CD4-positive, alpha-beta T cell (primary cell): ENCODE results near the gene ASPHD2. TPM values are rescaled to one million over a fixed set of nuclear protein-coding genes. Genes with fewer than 3 reads are reported as not detected.

ENCODE experiments used
- ATAC-seq: fragments of 200-7000 bp; cut with Tn5 transposase; one replicate; pipeline ENCODE4 v1.10.0; 2022; ENCODE audit warnings: mild to moderate bottlenecking; ENCODE audit not compliant: poor library complexity
- CTCF ChIA-PET: fragments of 350-600 bp; sonication (Branson Sonifier 250); formaldehyde crosslinking; loops from one replicate; lab custom pipeline; 2021; ENCODE audit warnings: antibody characterized with exemption, inconsistent platforms; lab: Charles Lee
- POLR2A ChIA-PET: fragments of 350-600 bp; sonication (Branson Sonifier 250); formaldehyde crosslinking; loops from one replicate; lab custom pipeline; 2021; ENCODE audit warnings: antibody characterized with exemption, inconsistent platforms; lab: Charles Lee
- DNase-seq, 14 experiments: peaks; one replicate each; pipeline ENCODE4 v3.0.0-alpha.2; 2013 to 2020; ENCODE audit warnings: mixed read lengths in 2 of 14
- H3K27ac ChIP-seq, 2 donors: one replicate each; pipeline versions ENCODE4 v1.5.1 to v1.7.0; 2013; ENCODE audit warnings: low read length in 2 of 2, low read depth in 1 of 2, mild to moderate bottlenecking in 1 of 2
- H3K27me3 ChIP-seq, 2 experiments: 1 replicate in 1 of 2; 2 replicates in 1 of 2; pipeline versions ENCODE4 v1.6.1 to v1.7.0; 2013; ENCODE audit warnings: low read length in 2 of 2, control low read depth in 1 of 2, mild to moderate bottlenecking in 1 of 2, moderate library complexity in 1 of 2; ENCODE audit not compliant: insufficient read depth in 2 of 2, control insufficient read depth in 1 of 2
- H3K36me3 ChIP-seq: one replicate; pipeline ENCODE4 v1.6.1; 2013; ENCODE audit warnings: low read length, control low read depth; ENCODE audit not compliant: insufficient read depth
- H3K4me1 ChIP-seq: one replicate; pipeline ENCODE4 v1.6.1; 2013; ENCODE audit warnings: low read length, control low read depth; ENCODE audit not compliant: insufficient read depth
- H3K4me3 ChIP-seq: one replicate; pipeline ENCODE4 v1.5.1; 2013; ENCODE audit warnings: mild to moderate bottlenecking, low read length, moderate library complexity
- H3K9me3 ChIP-seq, 2 experiments: 1 replicate in 1 of 2; 2 replicates in 1 of 2; pipeline versions ENCODE4 v1.6.1 to v1.7.0; 2013; ENCODE audit warnings: low read length in 2 of 2, mild to moderate bottlenecking in 2 of 2, control low read depth in 1 of 2, moderate library complexity in 1 of 2; ENCODE audit not compliant: control insufficient read depth in 1 of 2, insufficient read depth in 1 of 2
- H3K27ac Mint-ChIP-seq: one replicate; pipeline ENCODE4 v1.8.0; 2020; ENCODE audit warnings: mixed read lengths
- H3K27me3 Mint-ChIP-seq: one replicate; pipeline ENCODE4 v1.8.0; 2021; ENCODE audit warnings: mixed read lengths
- H3K36me3 Mint-ChIP-seq: one replicate; pipeline ENCODE4 v1.8.0; 2021; ENCODE audit warnings: low read depth, mixed read lengths
- H3K4me1 Mint-ChIP-seq: one replicate; pipeline ENCODE4 v1.8.0; 2021; ENCODE audit warnings: low read depth, mixed read lengths
- H3K4me3 Mint-ChIP-seq: one replicate; pipeline ENCODE4 v1.8.0; 2020; ENCODE audit warnings: mild to moderate bottlenecking, mixed read lengths
- H3K9me3 Mint-ChIP-seq: one replicate; pipeline ENCODE4 v1.8.0; 2020; ENCODE audit warnings: mixed read lengths
- CTCF ChIP-seq: fragments of 200-600 bp; IDR thresholded peaks from one replicate; pipeline ENCODE4 v1.8.0; 2022; ENCODE audit warnings: antibody characterized with exemption, mild to moderate bottlenecking
- intact Hi-C, 2 experiments: fragments of 100-400 bp; cut with DNase I in 1 of 2; cut with micrococcal nuclease in 1 of 2; formaldehyde crosslinking; loops; one replicate each; pipeline versions ENCODE4 v1.15.1 to v1.9.0; 2023 to 2025; cut with DNase I, micrococcal nuclease
- total RNA-seq, 174 experiments: library from RNA in 2 of 174; stranded (reverse) in 2 of 174; gene quantifications; one replicate each; pipeline ENCODE4 v1.2.3 and lab custom pipeline; 2021 to 2026

ASPHD2 gene
- total RNA-seq, 2 experiments from 2014 or later, result 0.70 to 0.85 TPM

- ChIA-PET CTCF (interaction anchor here (1.0 kb wide), 1 partner anchor 22 kb away, joined by 3 read pairs; no protein-coding TSS in a partner anchor), POLR2A (interaction anchor here (4.1 kb wide), 1 partner anchor 191 kb away, joined by 71 read pairs; no protein-coding TSS in a partner anchor)
- no peak for DNase-seq
- no peaks in the 10 kb centered on the region for H3K9me3 ChIP-seq
- no peaks in the 10 kb centered on the region for H3K27me3 ChIP-seq
- no peak for TF ChIP-seq CTCF
- H3K9me3 Mint-ChIP-seq, result no peaks in the 10 kb centered on the region
- H3K36me3 Mint-ChIP-seq, result peaks cover 52% of the 10 kb centered on the region
- H3K4me1 ChIP-seq, result peaks cover 59% of the 10 kb centered on the region
- H3K4me3 ChIP-seq, result no peak overlapping the region
- no peak overlapping the region for H3K27ac ChIP-seq
- no peaks in the 10 kb centered on the region for H3K27me3 Mint-ChIP-seq
- peak overlapping the region; percentile 97 for H3K4me3 Mint-ChIP-seq
- ATAC-seq, result no peak
- peaks cover 87% of the 10 kb centered on the region for H3K4me1 Mint-ChIP-seq
- peak overlapping the region; percentile 94 for H3K27ac Mint-ChIP-seq
- H3K36me3 ChIP-seq, result peaks cover 10% of the 10 kb centered on the region
- intact Hi-C loops, result loop anchor here (2.0 to 5.0 kb wide), 4 partner anchors 51 to 1436 kb away; partner anchors contain the start of genes PITPNB (in 1 of the 2) and TPST2 (in 1 of the 2)
These were observed 52.6 kb downstream of the ASPHD2 start for GRCh38 chr22:26481694-26482093.

GRCh38 chr22:26482161-26482560 lies 53.1 kb downstream of the ASPHD2 start:
- CTCF ChIA-PET, result interaction anchor here (1.0 kb wide), 1 partner anchor 21 kb away, joined by 3 read pairs; no protein-coding TSS in a partner anchor
- Mint-ChIP-seq H3K9me3 (no peaks in the 10 kb centered on the region), H3K4me3 (peak overlapping the region; percentile 97), H3K4me1 (peaks cover 84% of the 10 kb centered on the region), H3K36me3 (peaks cover 47% of the 10 kb centered on the region), H3K27me3 (no peaks in the 10 kb centered on the region), H3K27ac (peak overlapping the region; percentile 94)
- intact Hi-C loops, result loop anchor here (2.0 to 5.0 kb wide), 3 partner anchors 51 to 1435 kb away; partner anchors contain the start of genes PITPNB (in 1 of the 2) and TPST2 (in 1 of the 2)
- Histone ChIP-seq H3K9me3 (no peaks in the 10 kb centered on the region), H3K27me3 (no peaks in the 10 kb centered on the region), H3K36me3 (peaks cover 6% of the 10 kb centered on the region), H3K27ac (no peak overlapping the region), H3K4me3 (no peak overlapping the region), H3K4me1 (peaks cover 59% of the 10 kb centered on the region)
- ATAC-seq (no peak), DNase-seq (no peak)
- POLR2A ChIA-PET, result interaction anchor here (2.6 to 4.1 kb wide), 3 partner anchors 31 to 191 kb away, joined by 46 to 71 read pairs (median 54); partner anchors contain the start of genes ASPHD2 and TFIP11
- TF ChIP-seq CTCF, result no peak

GRCh38 chr22:26483043-26483438 lies 54.0 kb downstream of the ASPHD2 start:
- DNase-seq (no peak), ATAC-seq (no peak)
- TF ChIP-seq CTCF, result no peak
- Histone ChIP-seq H3K36me3 (peaks cover 9% of the 10 kb centered on the region), H3K4me1 (peaks cover 59% of the 10 kb centered on the region), H3K4me3 (peak overlapping the region; percentile 76), H3K27me3 (no peaks in the 10 kb centered on the region), H3K9me3 (no peaks in the 10 kb centered on the region), H3K27ac (peak overlapping the region; percentile 86 to 92)
- CTCF ChIA-PET, result interaction anchor here (0.9 to 1.2 kb wide), 2 partner anchors 29 to 191 kb away, joined by 3 to 5 read pairs; partner anchors contain the start of gene TFIP11
- peaks cover 75% of the 10 kb centered on the region for H3K4me1 Mint-ChIP-seq
- no peaks in the 10 kb centered on the region for H3K9me3 Mint-ChIP-seq
- H3K4me3 Mint-ChIP-seq, result peak overlapping the region; percentile 97
- intact Hi-C loops, result loop anchor here (1.0 to 5.0 kb wide), 6 partner anchors 29 to 1434 kb away; partner anchors contain the start of genes TPST2 (in 2 of the 2), ASPHD2 (in 1 of the 2), PITPNB (in 1 of the 2) and TFIP11 (in 1 of the 2)
- no peaks in the 10 kb centered on the region for H3K27me3 Mint-ChIP-seq
- POLR2A ChIA-PET, result interaction anchor here (0.8 to 4.1 kb wide), 24 partner anchors 12 to 1436 kb away, joined by 3 to 71 read pairs (median 5); partner anchors contain the start of genes ASPHD2, MIAT, PITPNB and TFIP11
- H3K27ac Mint-ChIP-seq, result peak overlapping the region; percentile 94
- peaks cover 46% of the 10 kb centered on the region for H3K36me3 Mint-ChIP-seq
